Fibroblast of skin of left quadriceps (primary cell): ENCODE measurements around the gene UFC1.

ENCODE experiments used
- DNase-seq, 2 experiments: peaks; one replicate each; pipeline ENCODE4 v3.0.0-alpha.2; 2013; ENCODE audit warnings: low read depth in 2 of 2

UFC1 gene

DNA sequence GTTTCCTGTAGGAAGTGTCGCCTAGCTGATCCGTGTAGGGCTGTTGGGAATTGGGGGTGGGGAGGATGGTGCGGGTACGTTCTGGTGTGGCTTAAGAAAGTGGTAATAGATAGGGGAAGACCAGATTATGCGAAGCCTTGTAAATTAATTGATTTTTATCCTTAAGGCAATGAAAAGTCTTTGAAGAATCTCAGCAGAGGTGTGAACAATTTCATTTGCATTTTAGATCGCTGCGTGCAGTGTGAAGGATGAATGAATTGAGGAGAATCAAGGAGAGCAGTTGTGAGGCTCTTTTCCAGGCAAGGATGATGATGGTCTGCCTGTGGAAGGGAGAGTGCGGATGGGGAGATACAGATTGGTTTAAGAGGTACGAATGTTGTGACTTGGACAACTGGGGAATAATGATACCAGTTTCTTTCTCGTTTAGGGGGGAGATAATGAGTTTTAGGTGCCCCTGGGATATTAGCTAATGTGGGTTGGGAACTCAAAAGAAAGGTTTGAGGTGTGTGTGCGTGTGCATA lies 20.5 kb upstream of the UFC1 start:
- DNase-seq: no peak

DNA sequence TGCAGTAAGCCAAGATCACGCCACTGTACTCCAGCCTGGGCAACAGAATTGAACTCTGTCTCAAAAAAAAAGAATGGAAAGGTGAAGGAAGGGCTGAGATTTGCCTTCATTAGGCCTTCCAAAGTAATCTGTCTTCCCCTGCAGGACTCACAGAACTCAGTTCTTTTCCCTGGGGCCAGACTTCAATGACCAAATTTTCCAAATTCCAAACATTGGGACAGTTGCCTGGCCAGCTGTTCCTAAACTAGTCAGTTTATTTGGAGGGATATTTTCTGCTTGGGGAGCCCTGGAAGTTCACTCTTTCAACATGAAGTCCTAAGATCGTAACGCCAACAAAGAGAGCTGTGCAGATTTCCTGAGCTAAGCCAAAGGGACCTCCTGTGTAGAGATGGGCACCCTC lies 15.9 kb upstream of the UFC1 start:
- DNase-seq: no peak

DNA sequence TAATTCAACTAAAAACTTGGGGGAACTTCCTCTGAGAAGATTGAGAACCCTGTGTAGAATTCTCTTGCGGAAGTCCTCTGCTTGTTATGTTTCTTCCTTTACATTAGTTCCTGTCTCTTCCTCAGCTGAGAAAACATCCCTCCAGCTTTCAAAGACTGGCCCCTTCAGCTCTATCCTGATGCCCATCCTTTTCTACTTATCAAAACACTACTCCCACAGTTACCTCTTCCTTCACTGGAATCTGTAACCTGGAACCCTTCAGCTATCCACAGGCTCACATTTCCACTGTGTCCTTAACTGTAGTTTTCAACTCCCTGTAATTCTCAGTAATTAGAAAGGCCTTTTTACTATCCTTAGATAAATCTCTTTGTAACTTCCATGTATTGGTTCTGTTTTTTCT lies 15.3 kb upstream of the UFC1 start:
- no peak for DNase-seq

DNA sequence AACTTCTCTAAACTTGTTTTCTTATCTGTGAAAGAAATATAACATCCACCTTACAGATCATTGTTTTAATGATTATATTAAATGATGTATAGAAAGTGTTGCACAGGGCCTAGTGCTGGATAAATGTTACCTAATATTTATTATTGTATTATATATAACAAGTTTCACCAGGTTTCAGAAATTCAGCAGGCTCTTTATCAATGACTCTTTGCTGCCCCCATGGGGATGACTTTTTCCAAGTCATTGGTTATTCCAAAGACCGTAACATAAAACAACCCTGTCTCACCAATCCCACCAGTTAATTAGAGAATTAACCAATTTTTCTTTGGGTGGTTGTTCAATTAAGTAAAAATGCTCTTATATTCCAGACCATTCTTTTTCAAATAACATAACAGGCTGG lies 14.0 kb upstream of the UFC1 start:
- no peak for DNase-seq

DNA sequence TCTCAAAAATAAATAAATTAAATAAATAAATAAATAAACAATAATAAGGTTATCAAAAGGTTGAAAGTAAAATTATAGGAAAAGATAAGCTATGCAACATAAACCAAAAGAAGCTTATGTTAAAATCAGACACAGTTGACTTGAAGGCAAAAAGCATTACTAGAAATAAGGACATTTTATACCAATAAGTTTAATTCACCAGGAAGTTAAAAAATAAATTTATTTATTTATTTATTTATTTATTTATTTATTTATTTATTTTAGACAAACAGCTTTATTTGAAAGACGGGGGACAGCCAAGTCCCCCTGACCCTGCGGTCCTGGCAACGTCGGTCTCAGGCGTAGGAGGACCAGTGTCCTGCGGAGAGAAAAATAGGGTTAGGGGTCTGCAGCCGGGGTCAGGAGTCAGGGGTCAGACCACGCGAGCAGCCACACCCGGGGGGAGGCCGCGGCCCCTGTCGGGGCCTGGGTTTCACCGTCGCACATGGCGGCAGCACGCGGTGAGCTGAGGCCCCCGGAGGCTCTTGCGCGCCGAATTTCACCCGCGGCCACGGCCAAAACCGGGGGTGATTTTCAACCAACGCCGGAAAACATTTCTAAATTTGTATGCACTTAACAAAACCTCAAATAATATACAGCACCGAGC lies 12.9 kb upstream of the UFC1 start:
- DNase-seq: no peak

DNA sequence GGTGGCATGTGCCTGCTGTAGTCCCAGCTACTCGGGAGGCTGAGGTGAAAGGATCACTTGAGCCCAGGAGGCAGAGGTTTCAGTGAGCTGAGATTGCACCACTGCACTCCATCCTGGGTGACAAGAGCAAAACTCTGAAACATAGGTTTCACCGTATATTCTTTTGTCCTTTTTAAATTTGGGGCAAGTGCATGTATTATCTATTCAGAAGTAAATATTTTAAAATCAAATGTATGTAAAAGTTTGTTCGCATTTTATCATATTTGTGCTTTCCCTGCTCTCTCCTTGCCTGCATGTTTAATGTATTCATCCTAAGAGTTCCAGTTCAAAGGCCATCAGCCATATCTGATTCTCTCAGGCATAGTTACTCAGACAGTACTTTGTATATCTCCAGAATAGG lies 7.9 kb upstream of the UFC1 start:
- DNase-seq: no peak

DNA sequence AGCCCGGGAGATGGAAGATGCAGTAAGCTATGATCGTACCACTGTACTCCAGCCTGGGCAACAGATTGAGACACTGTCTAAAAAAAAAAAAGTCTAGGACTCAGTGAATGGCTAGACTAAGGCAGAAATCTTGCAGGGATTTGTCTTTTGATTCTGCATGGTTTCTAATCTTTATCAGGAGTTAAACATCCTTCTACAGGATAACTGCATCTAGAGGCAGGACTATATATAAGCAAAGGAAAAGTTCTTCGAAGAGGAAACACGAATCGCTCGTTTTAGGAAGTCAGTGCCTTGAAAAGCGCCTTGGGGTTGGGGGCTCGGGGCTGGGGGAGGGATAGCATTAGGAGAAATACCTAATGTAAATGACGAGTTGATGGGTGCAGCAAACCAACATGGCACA lies 602 bp upstream of the UFC1 start:
- DNase-seq: no peak

DNA sequence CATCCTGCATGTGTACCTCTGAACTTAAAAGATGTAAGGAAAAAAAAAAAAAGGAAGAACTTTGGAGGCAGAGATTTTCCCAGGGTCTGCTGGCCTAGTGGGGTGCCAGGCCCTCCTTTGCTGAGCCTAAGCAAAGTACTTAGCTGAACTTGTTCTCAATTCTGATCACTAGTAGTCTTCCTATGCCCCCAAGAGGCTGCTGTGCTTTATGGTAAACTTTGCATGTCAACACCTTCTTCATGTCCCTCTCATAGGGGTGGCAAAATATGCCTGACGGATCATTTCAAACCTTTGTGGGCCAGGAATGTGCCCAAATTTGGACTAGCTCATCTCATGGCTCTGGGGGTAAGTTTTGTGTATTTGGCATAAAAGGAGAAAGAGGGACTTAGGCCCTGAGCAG lies 4.1 kb downstream of the UFC1 start:
- no peak for DNase-seq

DNA sequence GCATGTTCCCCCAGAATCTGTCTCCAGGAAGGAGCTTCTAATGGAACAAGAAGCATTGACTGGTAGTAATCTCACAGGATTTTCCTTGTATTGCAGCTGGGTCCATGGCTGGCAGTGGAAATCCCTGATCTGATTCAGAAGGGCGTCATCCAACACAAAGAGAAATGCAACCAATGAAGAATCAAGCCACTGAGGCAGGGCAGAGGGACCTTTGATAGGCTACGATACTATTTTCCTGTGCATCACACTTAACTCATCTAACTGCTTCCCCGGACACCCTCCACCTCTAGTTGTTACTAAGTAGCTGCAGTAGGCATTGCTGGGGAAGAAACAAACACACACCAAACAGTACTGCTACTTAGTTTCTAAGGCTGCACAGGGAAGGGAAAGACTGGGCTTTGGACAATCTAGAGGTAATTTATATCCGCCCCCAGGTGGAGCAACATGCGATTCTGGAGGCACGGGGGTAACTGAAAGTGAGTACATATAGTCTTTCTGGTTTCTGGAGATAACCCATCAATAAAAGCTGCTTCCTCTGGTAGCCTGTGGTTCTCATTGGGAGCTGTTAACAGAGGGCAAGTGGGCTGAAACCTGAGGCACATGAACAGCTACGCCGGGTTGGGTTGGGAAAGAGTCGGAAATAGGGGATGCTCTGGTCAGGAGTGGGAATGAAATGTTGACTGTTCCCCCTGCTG lies 4.7 kb downstream of the UFC1 start:
- DNase-seq: no peak

DNA sequence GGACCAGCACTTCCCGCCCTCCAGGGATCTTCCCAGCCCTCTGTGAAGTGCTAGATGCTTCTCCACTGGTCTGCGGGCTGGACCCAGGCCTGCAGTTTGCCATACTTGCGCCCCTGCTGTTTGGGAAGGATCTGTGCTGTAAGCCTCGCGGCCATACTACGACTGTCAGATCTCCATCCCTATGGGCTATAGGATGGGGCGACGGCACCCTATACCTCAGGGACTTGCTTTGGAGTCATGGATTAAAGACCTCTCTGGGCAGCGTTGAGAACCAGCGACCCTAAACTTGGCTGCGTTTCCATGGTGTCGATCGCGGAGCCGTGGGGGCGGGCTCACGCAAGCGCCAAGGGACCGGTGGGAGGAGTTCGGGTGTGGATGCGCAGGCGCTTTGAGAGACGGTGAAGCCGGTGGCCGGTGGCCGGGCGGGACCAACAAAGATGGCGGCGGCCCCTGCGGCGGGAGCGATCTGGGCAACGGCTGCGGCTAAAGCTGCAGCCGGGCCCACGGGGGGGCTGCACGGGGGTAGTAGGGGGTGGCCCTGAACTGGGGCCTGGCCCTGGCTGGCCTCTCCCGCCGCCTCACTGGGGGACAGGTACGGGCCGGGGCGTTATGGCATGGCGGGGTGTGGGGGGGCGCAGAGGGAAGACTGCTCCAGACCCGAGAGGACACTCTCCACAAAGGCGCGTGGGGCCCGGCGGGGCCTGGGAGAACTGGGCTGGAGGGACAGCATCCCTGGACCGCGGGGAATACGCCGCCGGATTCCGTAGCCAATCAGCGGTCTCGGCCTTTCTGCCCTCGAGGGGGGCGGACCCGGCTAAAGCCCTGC lies 5.5 kb downstream of the UFC1 start, which contains the start of gene USP21:
Gene USP21, plus strand, starts transcription at position 414 of the 826 bp plus-strand sequence. CDS start 1,141 bp downstream, outside the sequence.
- DNase-seq: peak; percentile 70 to 74

DNA sequence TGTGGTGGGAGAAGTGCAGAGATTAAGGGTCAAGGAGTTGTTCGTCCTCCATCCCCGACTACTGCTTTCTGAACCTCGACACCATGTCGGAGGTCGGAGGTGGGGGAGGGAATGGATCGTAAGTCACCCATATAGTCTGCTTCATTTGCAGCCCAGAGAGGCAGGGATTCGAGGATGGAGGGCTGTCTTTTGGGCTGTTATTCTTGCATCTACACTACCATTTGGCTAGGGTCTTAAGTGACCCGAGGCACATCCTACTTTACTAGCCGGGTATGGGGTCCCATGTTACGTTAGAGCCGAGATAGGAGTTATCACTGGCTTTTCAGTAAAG lies 6.1 kb downstream of the UFC1 start:
- no peak for DNase-seq

DNA sequence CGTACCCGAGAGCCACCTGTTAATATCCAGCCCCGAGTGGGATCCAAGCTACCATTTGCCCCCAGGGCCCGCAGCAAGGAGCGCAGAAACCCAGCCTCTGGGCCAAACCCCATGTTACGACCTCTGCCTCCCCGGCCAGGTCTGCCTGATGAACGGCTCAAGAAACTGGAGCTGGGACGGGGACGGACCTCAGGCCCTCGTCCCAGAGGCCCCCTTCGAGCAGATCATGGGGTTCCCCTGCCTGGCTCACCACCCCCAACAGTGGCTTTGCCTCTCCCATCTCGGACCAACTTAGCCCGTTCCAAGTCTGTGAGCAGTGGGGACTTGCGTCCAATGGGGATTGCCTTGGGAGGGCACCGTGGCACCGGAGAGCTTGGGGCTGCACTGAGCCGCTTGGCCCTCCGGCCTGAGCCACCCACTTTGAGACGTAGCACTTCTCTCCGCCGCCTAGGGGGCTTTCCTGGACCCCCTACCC lies 6.9 kb downstream of the UFC1 start:
- no peak for DNase-seq

DNA sequence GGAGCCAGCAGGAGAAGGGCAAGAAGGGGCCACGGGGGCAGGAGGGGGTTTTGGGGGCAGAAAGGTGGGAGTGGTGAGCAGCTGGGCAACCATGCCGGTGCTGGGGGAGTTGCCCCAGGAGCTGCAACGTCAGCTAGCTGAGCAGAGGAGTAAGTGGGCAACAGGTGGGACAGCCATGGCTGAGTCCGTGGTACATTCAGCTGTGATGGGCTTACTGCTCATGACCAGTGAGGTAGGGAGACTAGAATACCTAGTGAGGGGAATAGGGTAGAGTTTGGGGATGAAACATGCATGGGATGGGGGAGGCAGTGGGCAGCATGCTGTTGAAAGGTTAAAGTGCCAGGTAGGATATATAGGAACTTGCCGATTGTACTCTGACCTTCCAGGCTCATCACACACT lies 7.9 kb downstream of the UFC1 start:
- DNase-seq: no peak

DNA sequence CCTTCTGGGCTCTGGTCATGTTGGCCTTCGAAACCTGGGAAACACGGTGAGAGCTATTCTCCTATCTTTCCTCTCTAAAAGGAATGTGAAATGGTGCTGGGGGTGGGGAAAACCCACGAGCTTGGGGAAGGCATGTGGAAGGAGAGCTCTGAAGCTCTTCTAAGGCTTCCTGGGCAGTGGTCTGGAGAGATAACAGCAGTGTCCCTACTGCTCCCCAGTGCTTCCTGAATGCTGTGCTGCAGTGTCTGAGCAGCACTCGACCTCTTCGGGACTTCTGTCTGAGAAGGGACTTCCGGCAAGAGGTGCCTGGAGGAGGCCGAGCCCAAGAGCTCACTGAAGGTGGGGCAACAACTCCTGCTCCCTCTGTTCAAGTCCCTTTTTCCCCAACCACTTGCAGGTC lies 8.3 kb downstream of the UFC1 start:
- no peak for DNase-seq

DNA sequence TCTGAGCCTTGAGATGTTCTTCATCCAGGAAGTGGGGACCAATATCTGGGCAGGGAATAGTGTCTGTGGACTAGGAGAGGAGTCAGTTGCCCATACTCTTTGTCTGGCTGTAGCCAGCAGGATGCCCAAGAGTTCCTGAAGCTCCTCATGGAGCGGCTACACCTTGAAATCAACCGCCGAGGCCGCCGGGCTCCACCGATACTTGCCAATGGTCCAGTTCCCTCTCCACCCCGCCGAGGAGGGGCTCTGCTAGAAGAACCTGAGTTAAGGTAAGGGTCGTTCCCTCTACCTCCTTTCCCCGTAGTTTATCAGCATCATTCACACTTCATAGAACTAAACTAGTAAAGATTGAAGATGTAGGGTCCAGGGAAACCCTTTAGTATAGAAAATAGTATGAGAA lies 9.0 kb downstream of the UFC1 start:
- no peak for DNase-seq

DNA sequence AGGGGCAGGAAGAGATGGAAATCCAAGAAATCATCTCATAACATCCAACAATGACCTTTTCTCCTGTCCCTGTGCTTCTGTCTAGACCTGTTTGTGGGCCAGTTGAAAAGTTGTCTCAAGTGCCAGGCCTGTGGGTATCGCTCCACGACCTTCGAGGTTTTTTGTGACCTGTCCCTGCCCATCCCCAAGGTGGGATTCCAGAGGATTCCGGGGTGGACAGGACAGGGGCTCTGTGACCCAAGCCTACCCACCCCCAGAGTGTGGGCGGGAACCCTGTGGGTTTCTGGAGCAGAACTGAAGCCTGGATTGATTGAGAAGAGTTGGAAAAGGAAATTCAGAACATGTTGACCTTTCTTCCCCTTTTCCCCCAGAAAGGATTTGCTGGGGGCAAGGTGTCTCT lies 10.0 kb downstream of the UFC1 start:
- no peak for DNase-seq

DNA sequence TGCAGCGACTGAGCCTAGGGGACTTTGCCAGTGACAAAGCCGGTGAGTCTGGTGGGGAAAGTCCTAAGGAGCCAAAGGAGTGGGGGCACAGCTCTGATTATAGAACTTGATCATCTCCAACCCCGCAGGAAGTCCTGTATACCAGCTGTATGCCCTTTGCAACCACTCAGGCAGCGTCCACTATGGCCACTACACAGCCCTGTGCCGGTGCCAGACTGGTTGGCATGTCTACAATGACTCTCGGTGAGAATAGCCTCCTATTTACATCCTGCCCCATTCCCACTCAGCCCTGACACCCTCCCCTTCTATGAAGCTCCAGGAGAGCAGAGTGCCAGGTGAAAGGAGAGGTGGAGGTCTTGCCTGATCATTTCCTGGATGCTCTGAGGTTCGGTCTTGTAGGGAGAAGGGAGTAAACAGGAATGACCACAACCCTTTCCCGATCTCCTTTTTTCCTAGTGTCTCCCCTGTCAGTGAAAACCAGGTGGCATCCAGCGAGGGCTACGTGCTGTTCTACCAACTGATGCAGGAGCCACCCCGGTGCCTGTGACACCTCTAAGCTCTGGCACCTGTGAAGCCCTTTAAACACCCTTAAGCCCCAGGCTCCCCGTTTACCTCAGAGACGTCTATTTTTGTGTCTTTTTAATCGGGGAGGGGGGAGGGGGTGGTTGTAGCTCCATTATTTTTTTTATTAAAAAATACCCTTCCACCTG lies 11.3 kb downstream of the UFC1 start:
- no peak for DNase-seq

DNA sequence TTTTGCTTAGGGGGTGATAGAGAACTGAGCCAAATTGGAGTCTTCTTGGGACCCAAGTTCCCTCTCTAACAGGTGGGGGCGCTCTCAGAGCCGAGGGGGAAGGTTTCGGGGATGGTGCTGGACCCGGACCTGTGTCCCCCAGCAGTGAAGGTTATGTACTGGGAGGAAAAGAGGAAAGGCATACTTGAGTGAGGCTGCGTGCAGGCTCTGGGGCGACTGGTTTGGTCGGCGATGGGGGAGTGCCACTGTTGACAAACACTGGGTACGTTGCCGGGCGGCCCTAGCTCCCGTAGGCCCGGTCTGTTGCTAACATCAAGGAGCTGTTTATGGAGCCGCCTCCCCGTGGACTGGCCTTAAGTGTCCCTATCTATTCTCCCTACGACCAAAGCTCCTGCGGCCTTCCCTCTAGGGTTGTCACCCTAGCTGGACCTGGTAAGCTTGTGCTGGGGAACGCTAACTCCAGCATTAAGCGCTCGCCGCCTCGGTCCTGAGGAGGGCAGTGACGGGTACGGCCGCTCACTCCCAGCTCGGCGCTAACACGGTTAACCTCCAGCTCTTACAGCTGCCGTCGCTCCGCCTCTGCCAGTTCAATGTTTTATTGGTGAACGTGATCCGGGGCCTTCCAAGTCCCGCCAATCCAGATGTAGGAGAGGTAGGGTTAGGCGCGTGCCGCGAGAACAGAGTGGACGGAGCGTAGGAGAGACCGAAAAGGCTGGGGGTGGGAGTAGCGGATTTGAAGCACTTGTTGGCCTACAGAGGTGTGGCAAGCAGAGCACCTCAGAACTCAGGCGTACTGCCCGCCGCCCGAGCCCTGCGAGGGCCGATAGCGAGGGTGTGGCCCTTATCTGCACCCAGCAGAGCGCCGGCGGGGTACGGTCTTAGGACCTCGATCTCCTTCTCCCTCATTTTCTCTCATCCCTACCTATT lies 12.2 kb downstream of the UFC1 start, which contains the start of gene PPOX:
Gene PPOX, plus strand, starts transcription at position 685 of the 927 bp plus-strand sequence. CDS start 422 bp downstream, outside the sequence.
- DNase-seq: peak; percentile 91 to 93

DNA sequence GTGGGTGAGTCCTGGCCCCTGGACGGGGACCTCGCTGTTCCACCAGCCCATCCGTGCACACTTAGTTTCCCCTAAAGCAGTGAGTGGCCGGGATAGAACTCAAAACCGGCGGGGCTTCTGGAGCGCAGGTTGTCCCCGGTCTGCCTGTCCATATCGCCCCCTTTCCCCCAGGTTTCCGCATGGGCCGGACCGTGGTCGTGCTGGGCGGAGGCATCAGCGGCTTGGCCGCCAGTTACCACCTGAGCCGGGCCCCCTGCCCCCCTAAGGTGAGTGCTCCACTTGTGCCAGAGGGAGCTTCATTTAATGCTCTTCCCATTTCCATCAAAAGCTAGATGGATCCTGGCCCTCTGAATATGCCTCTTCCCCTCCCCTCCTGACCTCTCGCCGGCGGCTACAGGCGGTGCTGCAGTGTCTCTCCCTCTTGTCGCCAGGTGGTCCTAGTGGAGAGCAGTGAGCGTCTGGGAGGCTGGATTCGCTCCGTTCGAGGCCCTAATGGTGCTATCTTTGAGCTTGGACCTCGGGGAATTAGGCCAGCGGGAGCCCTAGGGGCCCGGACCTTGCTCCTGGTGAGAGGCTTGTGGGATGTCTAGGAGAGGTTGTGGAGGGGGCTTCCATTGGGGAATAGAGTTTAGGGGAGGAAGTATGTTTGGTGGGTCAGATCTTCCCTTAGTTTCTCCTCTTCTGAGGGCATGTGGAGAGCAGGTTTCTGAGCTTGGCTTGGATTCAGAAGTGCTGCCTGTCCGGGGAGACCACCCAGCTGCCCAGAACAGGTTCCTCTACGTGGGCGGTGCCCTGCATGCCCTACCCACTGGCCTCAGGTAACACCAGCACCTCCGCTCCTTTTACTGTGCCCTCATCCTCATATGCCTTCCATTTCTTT lies 13.1 kb downstream of the UFC1 start:
- DNase-seq: no peak

DNA sequence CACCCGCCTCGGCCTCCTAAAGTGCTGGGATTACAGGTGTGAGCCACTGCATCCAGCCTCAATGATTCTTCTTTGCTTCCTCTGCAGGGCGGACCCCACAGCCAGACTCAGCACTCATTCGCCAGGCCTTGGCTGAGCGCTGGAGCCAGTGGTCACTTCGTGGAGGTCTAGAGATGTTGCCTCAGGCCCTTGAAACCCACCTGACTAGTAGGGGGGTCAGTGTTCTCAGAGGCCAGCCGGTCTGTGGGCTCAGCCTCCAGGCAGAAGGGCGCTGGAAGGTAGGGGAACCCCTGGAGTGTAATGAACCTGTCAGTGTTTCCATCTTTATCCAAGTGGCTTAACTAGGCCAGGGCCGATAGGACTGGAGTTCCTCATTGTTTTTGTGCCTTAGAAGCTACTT lies 15.1 kb downstream of the UFC1 start:
- DNase-seq: no peak
